CMK (cell line): Measurements from ENCODE around the gene MID1IP1.

Source experiments
- DNase-seq: peaks from one replicate; pipeline ENCODE4 v3.0.0-alpha.2; 2010; ENCODE audit warnings: low read depth

Gene MID1IP1

GRCh38 chrX:38816155-38816554, 14.9 kb downstream of the MID1IP1 start:
- no peak for DNase-seq

GRCh38 chrX:38817004-38817703, 15.9 kb downstream of the MID1IP1 start:
- no peak for DNase-seq

GRCh38 chrX:38819163-38819562, 17.9 kb downstream of the MID1IP1 start:
- DNase-seq = no peak

GRCh38 chrX:38819709-38820108, 18.4 kb downstream of the MID1IP1 start:
- DNase-seq = no peak

- no peak for DNase-seq
These were observed 19.5 kb downstream of the MID1IP1 start for GRCh38 chrX:38820751-38821150.

GRCh38 chrX:38824176-38824575, 22.9 kb downstream of the MID1IP1 start:
- DNase-seq = no peak

GRCh38 chrX:38831949-38832348, 30.7 kb downstream of the MID1IP1 start:
- no peak for DNase-seq

- DNase-seq = no peak
These were observed 36.1 kb downstream of the MID1IP1 start for GRCh38 chrX:38837389-38837788.

GRCh38 chrX:38839277-38839676, 38.0 kb downstream of the MID1IP1 start:
- no peak for DNase-seq

- DNase-seq = no peak
These were observed 38.7 kb downstream of the MID1IP1 start for GRCh38 chrX:38839944-38840343.

- DNase-seq = peak; percentile 15
These were observed 40.5 kb downstream of the MID1IP1 start for GRCh38 chrX:38841750-38842149.

- no peak for DNase-seq
These were observed 44.2 kb downstream of the MID1IP1 start for GRCh38 chrX:38845426-38845825.

GRCh38 chrX:38847206-38847902, 46.1 kb downstream of the MID1IP1 start:
- DNase-seq = no peak

- DNase-seq = no peak
These were observed 46.6 kb downstream of the MID1IP1 start for GRCh38 chrX:38847903-38848230.

- no peak for DNase-seq
These were observed 47.6 kb downstream of the MID1IP1 start for GRCh38 chrX:38848671-38849455.

- no peak for DNase-seq
These were observed 49.7 kb downstream of the MID1IP1 start for GRCh38 chrX:38850807-38851544.

- DNase-seq = no peak
These were observed 53.0 kb downstream of the MID1IP1 start for GRCh38 chrX:38854305-38854704.
